Uterus (tissue), 4 donors: Measurements from ENCODE around the gene TRIM24. TPM values are rescaled to one million over a fixed set of nuclear protein-coding genes. Genes with fewer than 3 reads are reported as not detected.

ENCODE experiments used
- DNase-seq, 2 donors: peaks; one replicate each; pipeline ENCODE4 v3.0.0-alpha.2; 2019 to 2020
- H3K27ac ChIP-seq, 2 donors: fragments of 200-600 bp; sonication (generic); 1 replicate in 1 of 2; 2 replicates in 1 of 2; pipeline ENCODE4 v1.5.1; 2016 to 2018
- H3K27me3 ChIP-seq, 2 donors: fragments of 200-600 bp; sonication (generic); one replicate each; pipeline ENCODE4 v1.5.1; 2018 to 2019; ENCODE audit warnings: control low read depth in 1 of 2
- H3K36me3 ChIP-seq, 2 donors: fragments of 200-600 bp; sonication (generic); one replicate each; pipeline ENCODE4 v1.5.1; 2019; ENCODE audit warnings: control low read depth in 1 of 2
- H3K4me1 ChIP-seq, 2 donors: fragments of 200-600 bp; sonication (generic); one replicate each; pipeline ENCODE4 v1.5.1; 2018 to 2019; ENCODE audit warnings: control low read depth in 1 of 2
- H3K4me3 ChIP-seq, 2 donors: fragments of 200-600 bp; sonication (generic); 1 replicate in 1 of 2; 2 replicates in 1 of 2; pipeline ENCODE4 v1.5.1; 2018 to 2019; ENCODE audit warnings: mild to moderate bottlenecking in 1 of 2
- H3K9me3 ChIP-seq, 2 donors: fragments of 200-600 bp; sonication (generic); one replicate each; pipeline ENCODE4 v1.5.1; 2019; ENCODE audit warnings: control low read depth in 1 of 2
- CTCF ChIP-seq, 4 experiments: fragments of 200-600 bp in 2 of 4; fragments of 450-650 bp in 2 of 4; sonication (generic) in 2 of 4; IDR thresholded peaks; one replicate each; pipeline ENCODE4 v1.5.1; 2016 to 2019; ENCODE audit warnings: antibody characterized with exemption in 4 of 4, mild to moderate bottlenecking in 2 of 4, moderate library complexity in 1 of 4
- POLR2A ChIP-seq, 2 donors: fragments of 450-650 bp; IDR thresholded peaks; one replicate each; pipeline ENCODE4 v1.6.1; 2016; ENCODE audit warnings: antibody characterized with exemption in 2 of 2, mild to moderate bottlenecking in 1 of 2, moderate library complexity in 1 of 2
- intact Hi-C: fragments of 100-400 bp; cut with DNase I; formaldehyde crosslinking; loops from one replicate; pipeline ENCODE4 v1.15.1; 2023; ENCODE audit warnings: low total_unique reads
- total RNA-seq, 4 donors: library from RNA; depleted of rRNA in 3 of 4; stranded (reverse); fragments of >200 nt in 3 of 4; gene quantifications; one replicate each; pipeline versions ENCODE4 v1.1.0 to v1.2.4, GENCODE V29; 2014 to 2023
- donor health status: DM: yes; HTN: yes; CAD: no.

Gene TRIM24
- total RNA-seq, 4 donors from 2014 or later, result 5.9 to 20.6 (median 14.7) TPM

GRCh38 chr7:138500892-138501291 lies 40.8 kb downstream of the TRIM24 start:
- DNase-seq, result no peak
- intact Hi-C loops, result no loop called here
- no peak for TF ChIP-seq POLR2A (IDR thresholded peaks at IDR 0.05)
- TF ChIP-seq CTCF (IDR thresholded peaks at IDR 0.05), result no peak
- Histone ChIP-seq H3K4me1 (no peaks in the 10 kb centered on the region), H3K9me3 (no peaks in the 10 kb centered on the region), H3K27me3 (no peaks in the 10 kb centered on the region), H3K36me3 (no peaks in the 10 kb centered on the region), H3K4me3 (no peak overlapping the region), H3K27ac (no peak overlapping the region)

GRCh38 chr7:138502023-138502767 lies 42.1 kb downstream of the TRIM24 start:
- no peak overlapping the region for H3K4me3 ChIP-seq
- DNase-seq, result no peak
- intact Hi-C loops, result no loop called here
- no peaks in the 10 kb centered on the region for H3K9me3 ChIP-seq
- no peaks in the 10 kb centered on the region for H3K27me3 ChIP-seq
- no peaks in the 10 kb centered on the region for H3K36me3 ChIP-seq
- no peaks in the 10 kb centered on the region for H3K4me1 ChIP-seq
- no peak overlapping the region for H3K27ac ChIP-seq
- no peak for TF ChIP-seq CTCF (IDR thresholded peaks at IDR 0.05)
- TF ChIP-seq POLR2A (IDR thresholded peaks at IDR 0.05), result no peak

GRCh38 chr7:138505361-138505873 lies 45.4 kb downstream of the TRIM24 start:
- no peaks in the 10 kb centered on the region for H3K4me1 ChIP-seq
- no peaks in the 10 kb centered on the region for H3K27me3 ChIP-seq
- no peak for DNase-seq
- no peak overlapping the region for H3K27ac ChIP-seq
- no peaks in the 10 kb centered on the region for H3K36me3 ChIP-seq
- no peak for TF ChIP-seq CTCF (IDR thresholded peaks at IDR 0.05)
- intact Hi-C loops, result no loop called here
- no peaks in the 10 kb centered on the region for H3K9me3 ChIP-seq
- H3K4me3 ChIP-seq, result no peak overlapping the region

GRCh38 chr7:138506764-138507163 lies 46.7 kb downstream of the TRIM24 start:
- Histone ChIP-seq H3K27ac (no peak overlapping the region), H3K27me3 (no peaks in the 10 kb centered on the region), H3K9me3 (no peaks in the 10 kb centered on the region), H3K4me3 (no peak overlapping the region), H3K4me1 (no peaks in the 10 kb centered on the region), H3K36me3 (no peaks in the 10 kb centered on the region)
- no peak for TF ChIP-seq CTCF (IDR thresholded peaks at IDR 0.05)
- TF ChIP-seq POLR2A (IDR thresholded peaks at IDR 0.05), result no peak
- intact Hi-C loops, result no loop called here
- DNase-seq, result no peak

GRCh38 chr7:138510003-138510402 lies 49.9 kb downstream of the TRIM24 start:
- H3K27me3 ChIP-seq, result no peaks in the 10 kb centered on the region
- TF ChIP-seq POLR2A (IDR thresholded peaks at IDR 0.05), result no peak
- no peak for TF ChIP-seq CTCF (IDR thresholded peaks at IDR 0.05)
- H3K4me3 ChIP-seq, result no peak overlapping the region
- no peak for DNase-seq
- no peak overlapping the region for H3K27ac ChIP-seq
- H3K9me3 ChIP-seq, result no peaks in the 10 kb centered on the region
- intact Hi-C loops, result no loop called here
- no peaks in the 10 kb centered on the region for H3K36me3 ChIP-seq
- H3K4me1 ChIP-seq, result no peaks in the 10 kb centered on the region
